ENCODE measurements around the gene BBS10.

- TF ChIP-seq CTCF (IDR thresholded peaks at IDR 0.05; ENCODE audit: low read depth, low read length) (no peak), EZH2phosphoT487 (IDR thresholded peaks at IDR 0.05; ENCODE audit: low read depth) (no peak)
Measured at GRCh38 chr12:76341436-76342030, 6.7 kb downstream of the BBS10 start.

Measured in OCI-LY3 (cell line).